NT2/D1 (cell line): Measurements from ENCODE around the gene TMEM158.

Experiments
- DNase-seq: peaks from one replicate; pipeline ENCODE4 v3.0.0-alpha.2; 2011; ENCODE audit warnings: low read depth, low spot score
- H3K27me3 ChIP-seq: 2 replicates; pipeline ENCODE4 v1.6.0; 2011; ENCODE audit warnings: mild to moderate bottlenecking; ENCODE audit not compliant: insufficient read length, insufficient read depth
- H3K36me3 ChIP-seq: 2 replicates; pipeline ENCODE4 v1.6.1; 2011; ENCODE audit warnings: mild to moderate bottlenecking, low read length, mixed read lengths; ENCODE audit not compliant: insufficient read depth, insufficient read length
- H3K4me1 ChIP-seq: 2 replicates; pipeline ENCODE4 v1.5.1; 2011; ENCODE audit not compliant: insufficient read depth, insufficient read length
- H3K4me3 ChIP-seq: 2 replicates; pipeline ENCODE4 v1.5.1; 2011; ENCODE audit warnings: low read depth; ENCODE audit not compliant: insufficient read length
- H3K9ac ChIP-seq: 2 replicates; pipeline ENCODE4 v1.6.0; 2011; ENCODE audit warnings: low read depth; ENCODE audit not compliant: insufficient read length
- H3K9me3 ChIP-seq: 2 replicates; pipeline ENCODE4 v1.5.1; 2011; ENCODE audit warnings: mild to moderate bottlenecking, low read length; ENCODE audit not compliant: insufficient read depth
- SUZ12 ChIP-seq: IDR thresholded peaks from 2 replicates; pipeline ENCODE4 v1.6.1; 2011; ENCODE audit not compliant: insufficient read length, insufficient read depth; ENCODE audit errors: extremely low read depth
- YY1 ChIP-seq: IDR thresholded peaks from 2 replicates; pipeline ENCODE4 v1.6.1; 2011; ENCODE audit not compliant: insufficient read length, insufficient read depth
- ZNF274 ChIP-seq: IDR thresholded peaks from 2 replicates; pipeline ENCODE4 v1.6.1; 2011; ENCODE audit warnings: mild to moderate bottlenecking, low read depth, low read length

TMEM158 gene

DNA sequence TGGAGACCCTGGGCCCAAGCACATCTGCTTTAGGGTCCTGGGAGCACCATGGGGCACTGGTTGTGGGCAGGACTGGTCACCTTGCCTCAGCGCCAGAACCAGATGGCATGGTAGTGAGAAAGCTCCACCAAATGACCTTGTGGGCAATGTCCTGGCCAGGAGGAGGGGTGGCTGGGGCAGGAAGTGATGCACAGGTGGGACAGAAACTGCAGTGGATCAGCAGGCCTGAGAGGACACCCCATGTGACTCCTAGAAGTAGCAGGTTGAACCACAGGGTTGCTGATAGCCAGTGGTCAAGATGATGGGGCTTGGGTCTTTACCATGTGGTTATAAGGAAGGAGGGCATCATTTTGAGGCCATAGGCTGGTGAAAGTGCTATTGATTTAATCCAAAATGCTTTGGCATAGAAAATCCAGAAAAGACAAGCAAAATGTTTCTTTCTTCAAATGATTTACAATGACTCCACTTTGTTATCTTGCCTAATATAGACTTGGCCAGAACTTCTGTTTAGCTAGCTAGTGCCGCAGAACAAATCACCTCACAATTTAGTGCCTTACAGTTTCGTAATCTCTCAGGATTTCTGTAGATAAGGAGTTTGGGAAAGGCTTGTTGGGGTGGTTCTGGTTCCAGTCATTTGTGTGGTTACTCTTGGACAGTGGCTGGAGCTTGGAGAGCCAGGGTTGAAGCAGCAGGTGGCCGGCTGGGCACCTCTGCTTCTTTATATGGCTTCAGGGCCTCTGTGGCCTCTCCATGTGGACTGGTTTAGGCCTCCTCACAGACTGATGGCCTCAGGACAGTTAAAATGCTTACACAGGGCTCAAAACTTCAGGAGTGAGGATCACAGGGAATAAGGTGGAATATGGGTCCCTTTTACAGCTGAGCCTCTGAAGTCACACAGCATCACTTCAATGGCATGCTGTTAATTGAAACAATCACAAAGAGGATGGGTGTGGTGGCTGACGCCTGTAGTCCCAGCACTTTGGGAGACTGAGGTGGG lies 27.5 kb downstream of the TMEM158 start:
- Histone ChIP-seq H3K9me3 (no peaks in the 10 kb centered on the region), H3K27me3 (no peaks in the 10 kb centered on the region), H3K4me1 (peaks cover 3% of the 10 kb centered on the region), H3K36me3 (no peaks in the 10 kb centered on the region), H3K4me3 (no peak overlapping the region), H3K9ac (no peak overlapping the region)
- no peak for TF ChIP-seq ZNF274
- TF ChIP-seq SUZ12 = no peak
- TF ChIP-seq YY1 = no peak
- DNase-seq = no peak

DNA sequence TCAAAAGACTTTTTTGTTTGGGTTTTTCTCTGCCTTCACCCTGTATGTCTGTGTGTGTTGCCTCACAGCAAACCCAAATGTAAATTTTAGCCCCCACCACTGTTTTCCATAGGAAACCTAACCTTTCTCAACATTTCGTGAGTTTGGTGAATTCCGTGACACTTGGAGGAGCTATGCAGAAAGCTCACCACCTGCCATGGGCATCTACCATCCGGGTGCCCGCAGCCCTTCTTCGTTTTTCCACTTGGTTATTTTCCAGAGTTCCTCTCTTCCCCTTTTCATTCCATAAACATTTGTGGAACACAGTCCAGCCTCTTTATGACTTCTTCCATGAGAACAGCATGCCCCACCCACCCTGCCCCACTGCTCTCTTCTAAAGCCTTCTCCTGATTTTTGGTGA lies 31.3 kb downstream of the TMEM158 start:
- Histone ChIP-seq H3K9me3 (no peaks in the 10 kb centered on the region), H3K4me1 (peaks cover 3% of the 10 kb centered on the region), H3K27me3 (no peaks in the 10 kb centered on the region), H3K9ac (no peak overlapping the region), H3K36me3 (no peaks in the 10 kb centered on the region), H3K4me3 (no peak overlapping the region)
- no peak for DNase-seq
- TF ChIP-seq ZNF274 (no peak), SUZ12 (no peak)

DNA sequence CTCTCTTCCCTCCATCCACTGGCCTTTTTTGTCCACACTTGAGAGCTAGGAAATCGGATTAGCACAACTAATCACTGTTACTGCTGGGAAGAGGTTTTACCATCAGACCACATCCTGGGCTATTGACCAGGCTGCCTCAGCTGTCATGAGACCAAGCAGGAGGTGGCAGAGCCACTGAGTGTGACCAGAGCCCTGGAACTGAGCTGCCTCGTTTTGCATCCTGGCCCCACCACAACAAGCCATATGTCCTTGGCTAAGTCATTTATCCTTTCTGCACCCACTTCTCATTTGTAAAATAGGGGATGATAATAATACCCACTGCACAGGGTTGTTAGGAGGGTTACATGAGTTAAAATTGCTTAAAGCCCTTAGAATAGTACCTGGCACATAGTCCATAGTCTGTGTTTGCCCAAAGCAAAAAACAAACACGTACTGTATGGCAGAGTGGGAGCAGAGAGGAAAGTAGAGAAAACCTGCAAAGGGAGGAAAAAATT lies 34.1 kb downstream of the TMEM158 start:
- Histone ChIP-seq H3K27me3 (no peaks in the 10 kb centered on the region), H3K36me3 (no peaks in the 10 kb centered on the region), H3K4me3 (no peak overlapping the region), H3K9ac (no peak overlapping the region), H3K9me3 (no peaks in the 10 kb centered on the region), H3K4me1 (no peaks in the 10 kb centered on the region)
- DNase-seq = no peak
- TF ChIP-seq SUZ12 (no peak), YY1 (no peak), ZNF274 (no peak)

DNA sequence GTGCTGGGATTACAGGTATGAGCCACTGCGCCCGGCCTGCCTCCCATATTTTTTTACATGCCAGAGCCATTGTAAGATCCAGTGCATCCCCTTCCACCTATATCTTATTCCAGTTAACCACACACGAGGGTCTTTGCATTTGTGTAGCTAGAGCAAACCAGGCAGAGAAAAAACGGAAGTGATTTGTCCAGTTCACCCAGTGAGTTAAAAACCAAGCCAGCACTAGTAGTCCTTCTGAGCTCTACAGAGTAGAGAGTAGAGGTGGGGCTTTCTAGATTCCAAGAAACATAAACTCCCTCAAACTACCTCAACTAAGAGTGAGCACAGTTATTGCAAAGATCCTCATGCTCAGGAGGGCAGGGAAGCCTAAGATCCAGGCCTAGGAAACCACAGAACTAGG lies 34.7 kb downstream of the TMEM158 start:
- Histone ChIP-seq H3K9ac (no peak overlapping the region), H3K36me3 (no peaks in the 10 kb centered on the region), H3K4me3 (no peak overlapping the region), H3K9me3 (no peaks in the 10 kb centered on the region), H3K4me1 (no peaks in the 10 kb centered on the region), H3K27me3 (no peaks in the 10 kb centered on the region)
- TF ChIP-seq YY1 = no peak
- TF ChIP-seq SUZ12 = no peak
- no peak for TF ChIP-seq ZNF274
- DNase-seq = no peak

DNA sequence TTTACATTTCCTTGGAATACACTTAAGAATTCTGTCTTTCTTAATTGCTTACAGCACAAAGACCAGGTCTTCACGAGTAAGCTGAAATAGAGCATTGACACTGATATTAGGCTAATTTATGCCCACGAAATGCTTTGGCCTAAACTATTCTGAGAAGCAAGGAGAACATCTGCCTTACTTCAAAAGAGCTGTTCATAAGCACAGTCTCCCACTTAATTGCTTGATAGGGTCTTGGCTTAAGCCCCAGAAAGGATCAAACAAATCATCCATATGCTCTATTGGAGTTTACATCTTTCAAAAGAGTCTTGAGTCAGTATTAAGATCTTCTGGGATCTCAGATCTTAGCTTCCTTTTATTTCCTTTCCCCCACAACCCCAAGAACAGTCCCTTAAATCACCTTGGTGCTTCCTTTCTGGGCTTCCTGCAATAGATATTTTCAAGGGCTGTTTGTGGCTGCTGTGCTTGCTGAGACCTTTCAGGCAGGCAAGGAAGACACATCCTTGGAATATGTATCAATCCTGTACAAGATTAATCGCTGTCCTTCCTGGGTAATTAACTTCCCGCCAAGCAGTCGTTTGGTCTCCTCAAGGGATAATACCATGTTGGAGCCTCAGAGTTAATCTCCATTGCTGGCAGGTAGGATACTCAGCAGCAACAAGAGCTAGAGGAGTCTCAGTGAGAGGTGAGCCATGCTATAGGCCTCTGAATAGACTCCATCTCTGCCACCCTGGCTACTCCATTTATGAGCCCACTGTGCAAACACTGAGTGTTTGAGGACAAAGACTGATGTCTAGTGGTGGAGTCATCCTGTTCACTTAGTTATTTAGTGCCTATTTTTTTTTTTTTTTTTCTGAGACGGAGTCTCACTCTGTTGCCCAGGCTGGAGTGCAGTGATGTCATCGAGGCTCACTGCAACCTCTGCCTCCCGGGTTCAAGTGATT lies 37.1 kb downstream of the TMEM158 start:
- no peaks in the 10 kb centered on the region for H3K27me3 ChIP-seq
- TF ChIP-seq SUZ12 (no peak), ZNF274 (no peak), YY1 (no peak)
- no peak overlapping the region for H3K4me3 ChIP-seq
- H3K36me3 ChIP-seq = no peaks in the 10 kb centered on the region
- no peak for DNase-seq
- no peak overlapping the region for H3K9ac ChIP-seq
- H3K9me3 ChIP-seq = no peaks in the 10 kb centered on the region
- no peaks in the 10 kb centered on the region for H3K4me1 ChIP-seq

DNA sequence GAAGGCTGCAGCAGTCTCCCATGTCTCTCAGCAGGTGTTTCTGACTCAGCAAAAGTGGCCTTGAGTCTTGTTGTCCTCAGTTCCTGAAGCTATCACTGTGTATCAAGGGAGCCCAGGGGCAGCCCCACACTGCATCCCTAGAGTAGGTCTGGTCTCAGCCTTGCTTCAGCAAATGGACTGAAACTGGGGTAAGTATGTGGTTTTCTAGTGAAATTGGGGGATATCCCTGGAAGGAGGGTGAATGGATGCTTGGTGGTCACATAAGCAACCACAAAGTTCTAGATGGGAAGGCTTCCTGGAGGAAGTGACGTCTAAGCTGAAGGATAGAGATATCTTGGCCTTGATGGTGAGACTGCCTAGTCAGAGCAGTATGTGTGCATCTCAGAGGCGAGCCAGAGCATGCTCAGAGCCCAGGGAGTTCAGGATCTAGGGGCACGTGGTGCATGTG lies 38.4 kb downstream of the TMEM158 start:
- Histone ChIP-seq H3K9me3 (no peaks in the 10 kb centered on the region), H3K27me3 (no peaks in the 10 kb centered on the region), H3K4me1 (no peaks in the 10 kb centered on the region), H3K4me3 (no peak overlapping the region), H3K36me3 (no peaks in the 10 kb centered on the region), H3K9ac (no peak overlapping the region)
- no peak for TF ChIP-seq YY1
- TF ChIP-seq SUZ12 = no peak
- TF ChIP-seq ZNF274 = no peak
- DNase-seq = no peak
